ENCODE data around the gene ZNF883. TPM values are rescaled to one million over a fixed set of nuclear protein-coding genes. Genes with fewer than 3 reads are reported as not detected.
A peak's percentile ranks its signal among the peaks of the same experiment; 100 is the strongest.
"Not testable (repeated sequence)": the region's sequence is repeated elsewhere in the genome, so short reads cannot be mapped to it uniquely, and the experiment has no call there.

The ZNF883 gene
- not detected for total RNA-seq

GRCh38 chr9:113011911-113012381, at the start of gene ZNF883:
Gene ZNF883, minus strand, starts transcription at chr9:113012192.
- Histone ChIP-seq H3K27me3 (no peaks in the 10 kb centered on the region), H3K4me3 (peak within 1 kb of the TSS; percentile 31 to 36), H3K4me1 (no peaks in the 10 kb centered on the region), H3K36me3 (no peaks in the 10 kb centered on the region), H3K9me3 (peaks cover 0 to 15% of the 10 kb centered on the region in 2 donors), H3K27ac (no peak within 1 kb of the TSS)
- intact Hi-C loops (cut with DNase I) = no loop called here
- no peak for TF ChIP-seq CTCF (IDR thresholded peaks at IDR 0.05)
- no peak for DNase-seq (ENCODE audit: low spot score in 2 of 2)

GRCh38 chr9:113061072-113061850, 49.3 kb upstream of the ZNF883 start:
- peak in 1 of 2 donors; percentile 82 for DNase-seq (ENCODE audit: low spot score in 2 of 2)
- peaks cover 7 to 31% of the 10 kb centered on the region in 2 donors for H3K9me3 ChIP-seq
- H3K27ac ChIP-seq; H3K27me3 ChIP-seq; intact Hi-C loops (cut with DNase I); H3K36me3 ChIP-seq; H3K4me1 ChIP-seq; H3K4me3 ChIP-seq: not testable (repeated sequence)

GRCh38 chr9:113059581-113060284, 47.7 kb upstream of the ZNF883 start:
- peak overlapping the region in 1 of 2 donors; percentile 31 for H3K4me3 ChIP-seq
- H3K9me3 ChIP-seq = peaks cover 7 to 40% of the 10 kb centered on the region in 2 donors
- not testable (repeated sequence) for H3K36me3 ChIP-seq, H3K4me1 ChIP-seq, H3K27ac ChIP-seq, H3K27me3 ChIP-seq
- intact Hi-C loops (cut with DNase I) = loop anchor here (10.0 kb wide), 4 partner anchors 215 to 1425 kb away; partner anchors contain the start of genes DNAJC25, PTBP3 and SNX30
- peak in 1 of 2 donors; percentile 65 for DNase-seq (ENCODE audit: low spot score in 2 of 2)

GRCh38 chr9:113057193-113057592, 45.2 kb upstream of the ZNF883 start:
- no peak for DNase-seq (ENCODE audit: low spot score in 2 of 2)
- Histone ChIP-seq H3K4me3 (peak overlapping the region; percentile 69 to 77), H3K4me1 (no peaks in the 10 kb centered on the region), H3K27me3 (peaks cover 4% of the 10 kb centered on the region), H3K9me3 (peaks cover 17 to 59% of the 10 kb centered on the region in 2 donors), H3K36me3 (peaks cover 0 to 5% of the 10 kb centered on the region in 2 donors), H3K27ac (peak overlapping the region; percentile 61 to 84)
- no peak for TF ChIP-seq CTCF (IDR thresholded peaks at IDR 0.05)
- intact Hi-C loops (cut with DNase I) = loop anchor here (10.0 kb wide), 4 partner anchors 212 to 1422 kb away; partner anchors contain the start of genes DNAJC25, PTBP3 and SNX30

- intact Hi-C loops (cut with DNase I) = loop anchor here (10.0 kb wide), 4 partner anchors 212 to 1422 kb away; partner anchors contain the start of genes DNAJC25, PTBP3 and SNX30
- peak within 1 kb of the TSS; percentile 69 to 77 for H3K4me3 ChIP-seq
- peak; percentile 77 to 97 for DNase-seq (ENCODE audit: low spot score in 2 of 2)
- no peak for TF ChIP-seq CTCF (IDR thresholded peaks at IDR 0.05)
- no peaks in the 10 kb centered on the region for H3K4me1 ChIP-seq
- H3K9me3 ChIP-seq = peaks cover 22 to 64% of the 10 kb centered on the region in 2 donors
- peaks cover 2% of the 10 kb centered on the region for H3K27me3 ChIP-seq
- peaks cover 0 to 5% of the 10 kb centered on the region in 2 donors for H3K36me3 ChIP-seq
- peak within 1 kb of the TSS; percentile 62 to 84 for H3K27ac ChIP-seq
Observed at GRCh38 chr9:113056191-113057106, 44.5 kb upstream of the ZNF883 start, which contains the start of gene ZFP37. Gene ZFP37, minus strand, starts transcription at chr9:113056724. Its CDS starts 36 bp downstream, at chr9:113056688.

Data from ascending aorta (tissue), 2 donors.